Uterus (tissue), 2 donors: ENCODE data around the gene CACHD1.

ENCODE experiments used
- POLR2A ChIP-seq, 2 donors: fragments of 450-650 bp; IDR thresholded peaks; one replicate each; pipeline ENCODE4 v1.6.1; 2016; ENCODE audit warnings: antibody characterized with exemption in 2 of 2, mild to moderate bottlenecking in 1 of 2, moderate library complexity in 1 of 2
- TF ChIP-seq, protein P1 (sequence below), 4 experiments: fragments of 200-600 bp in 2 of 4; fragments of 450-650 bp in 2 of 4; sonication (generic) in 2 of 4; IDR thresholded peaks; one replicate each; pipeline ENCODE4 v1.5.1; 2016 to 2019; ENCODE audit warnings: antibody characterized with exemption in 4 of 4, mild to moderate bottlenecking in 2 of 4, moderate library complexity in 1 of 4

GRCh38 chr1:64685765-64686341, 215.9 kb downstream of the CACHD1 start:
- TF ChIP-seq, protein P1, sequence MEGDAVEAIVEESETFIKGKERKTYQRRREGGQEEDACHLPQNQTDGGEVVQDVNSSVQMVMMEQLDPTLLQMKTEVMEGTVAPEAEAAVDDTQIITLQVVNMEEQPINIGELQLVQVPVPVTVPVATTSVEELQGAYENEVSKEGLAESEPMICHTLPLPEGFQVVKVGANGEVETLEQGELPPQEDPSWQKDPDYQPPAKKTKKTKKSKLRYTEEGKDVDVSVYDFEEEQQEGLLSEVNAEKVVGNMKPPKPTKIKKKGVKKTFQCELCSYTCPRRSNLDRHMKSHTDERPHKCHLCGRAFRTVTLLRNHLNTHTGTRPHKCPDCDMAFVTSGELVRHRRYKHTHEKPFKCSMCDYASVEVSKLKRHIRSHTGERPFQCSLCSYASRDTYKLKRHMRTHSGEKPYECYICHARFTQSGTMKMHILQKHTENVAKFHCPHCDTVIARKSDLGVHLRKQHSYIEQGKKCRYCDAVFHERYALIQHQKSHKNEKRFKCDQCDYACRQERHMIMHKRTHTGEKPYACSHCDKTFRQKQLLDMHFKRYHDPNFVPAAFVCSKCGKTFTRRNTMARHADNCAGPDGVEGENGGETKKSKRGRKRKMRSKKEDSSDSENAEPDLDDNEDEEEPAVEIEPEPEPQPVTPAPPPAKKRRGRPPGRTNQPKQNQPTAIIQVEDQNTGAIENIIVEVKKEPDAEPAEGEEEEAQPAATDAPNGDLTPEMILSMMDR (IDR thresholded peaks at IDR 0.05) = no peak
- TF ChIP-seq POLR2A (IDR thresholded peaks at IDR 0.05) = no peak
